Subcutaneous adipose tissue (tissue), 4 donors: Measurements from ENCODE around the gene MEIOB. TPM values are rescaled to one million over a fixed set of nuclear protein-coding genes. Genes with fewer than 3 reads are reported as not detected.

ENCODE experiments used
- total RNA-seq, 4 donors: library from RNA; depleted of rRNA; stranded (reverse); fragments of >200 nt; gene quantifications; one replicate each; pipeline ENCODE4 v1.1.0, GENCODE V29; 2016
- TF ChIP-seq, protein P1 (sequence below): fragments of 450-650 bp; IDR thresholded peaks from one replicate; pipeline ENCODE4 v1.5.1; 2016; ENCODE audit warnings: low read depth, mild to moderate bottlenecking, control low read depth, antibody characterized with exemption, moderate library complexity

Gene MEIOB, protein sequence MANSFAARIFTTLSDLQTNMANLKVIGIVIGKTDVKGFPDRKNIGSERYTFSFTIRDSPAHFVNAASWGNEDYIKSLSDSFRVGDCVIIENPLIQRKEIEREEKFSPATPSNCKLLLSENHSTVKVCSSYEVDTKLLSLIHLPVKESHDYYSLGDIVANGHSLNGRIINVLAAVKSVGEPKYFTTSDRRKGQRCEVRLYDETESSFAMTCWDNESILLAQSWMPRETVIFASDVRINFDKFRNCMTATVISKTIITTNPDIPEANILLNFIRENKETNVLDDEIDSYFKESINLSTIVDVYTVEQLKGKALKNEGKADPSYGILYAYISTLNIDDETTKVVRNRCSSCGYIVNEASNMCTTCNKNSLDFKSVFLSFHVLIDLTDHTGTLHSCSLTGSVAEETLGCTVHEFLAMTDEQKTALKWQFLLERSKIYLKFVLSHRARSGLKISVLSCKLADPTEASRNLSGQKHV
- not detected for total RNA-seq

DNA sequence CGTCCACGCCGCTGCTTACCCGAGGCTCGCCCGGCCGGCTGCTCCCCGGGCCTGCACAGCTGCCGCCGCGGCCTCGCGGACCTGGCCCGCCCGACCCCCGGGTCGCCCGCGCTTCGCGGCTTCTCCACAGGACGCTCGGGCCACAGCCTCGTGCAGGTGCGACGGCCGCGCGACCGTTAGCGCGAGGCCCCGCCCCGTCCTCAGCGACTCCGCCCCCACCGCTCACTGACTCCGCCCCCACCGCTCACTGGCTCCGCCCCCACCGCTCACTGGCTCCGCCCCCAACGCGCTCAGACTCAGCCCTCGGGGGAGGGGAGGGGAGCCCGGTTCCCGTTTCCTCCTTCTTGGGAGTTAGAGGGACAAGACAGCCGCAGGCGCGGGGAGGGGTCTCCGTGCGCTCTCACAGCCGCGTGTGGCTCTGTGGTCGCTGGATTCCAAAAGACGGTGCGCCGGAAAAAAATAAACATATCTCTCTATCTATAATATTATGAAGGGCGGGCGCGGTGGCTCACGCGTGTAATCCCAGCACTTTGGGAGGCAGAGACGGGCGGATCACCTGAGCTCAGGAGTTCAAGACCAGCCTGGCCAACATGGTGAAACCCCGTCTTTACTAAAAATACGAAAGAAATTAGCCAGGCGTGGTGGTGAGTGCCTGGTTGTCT, at the start of gene MEIOB:
Gene MEIOB, minus strand, starts transcription at position 191 of the 662 bp plus-strand sequence. CDS start 3,989 bp downstream, outside the sequence.
- TF ChIP-seq, protein P1, sequence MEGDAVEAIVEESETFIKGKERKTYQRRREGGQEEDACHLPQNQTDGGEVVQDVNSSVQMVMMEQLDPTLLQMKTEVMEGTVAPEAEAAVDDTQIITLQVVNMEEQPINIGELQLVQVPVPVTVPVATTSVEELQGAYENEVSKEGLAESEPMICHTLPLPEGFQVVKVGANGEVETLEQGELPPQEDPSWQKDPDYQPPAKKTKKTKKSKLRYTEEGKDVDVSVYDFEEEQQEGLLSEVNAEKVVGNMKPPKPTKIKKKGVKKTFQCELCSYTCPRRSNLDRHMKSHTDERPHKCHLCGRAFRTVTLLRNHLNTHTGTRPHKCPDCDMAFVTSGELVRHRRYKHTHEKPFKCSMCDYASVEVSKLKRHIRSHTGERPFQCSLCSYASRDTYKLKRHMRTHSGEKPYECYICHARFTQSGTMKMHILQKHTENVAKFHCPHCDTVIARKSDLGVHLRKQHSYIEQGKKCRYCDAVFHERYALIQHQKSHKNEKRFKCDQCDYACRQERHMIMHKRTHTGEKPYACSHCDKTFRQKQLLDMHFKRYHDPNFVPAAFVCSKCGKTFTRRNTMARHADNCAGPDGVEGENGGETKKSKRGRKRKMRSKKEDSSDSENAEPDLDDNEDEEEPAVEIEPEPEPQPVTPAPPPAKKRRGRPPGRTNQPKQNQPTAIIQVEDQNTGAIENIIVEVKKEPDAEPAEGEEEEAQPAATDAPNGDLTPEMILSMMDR, result no peak

DNA sequence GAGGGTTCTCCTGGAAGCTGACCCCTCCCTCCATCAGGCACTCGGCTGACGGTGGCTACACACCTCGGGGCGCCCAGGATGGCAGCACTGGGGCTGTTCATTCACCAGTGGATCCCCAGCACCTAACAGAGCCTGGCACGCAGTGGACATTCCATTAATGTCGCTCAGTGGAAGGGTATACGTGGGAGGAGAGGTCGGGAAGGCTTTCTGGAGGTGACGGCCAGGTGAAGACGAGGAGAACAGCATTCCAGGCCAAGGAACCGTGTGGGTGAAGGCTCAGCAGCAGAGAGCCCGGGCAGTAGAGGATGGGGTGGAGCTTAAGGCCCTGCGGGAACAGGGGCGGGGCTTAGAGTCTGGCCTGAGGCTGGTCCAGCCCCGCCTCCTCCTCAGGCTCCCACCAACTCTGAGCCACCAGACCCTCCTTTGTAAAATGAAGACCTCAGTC, 48.8 kb upstream of the MEIOB start:
- TF ChIP-seq, protein P1, result no peak

DNA sequence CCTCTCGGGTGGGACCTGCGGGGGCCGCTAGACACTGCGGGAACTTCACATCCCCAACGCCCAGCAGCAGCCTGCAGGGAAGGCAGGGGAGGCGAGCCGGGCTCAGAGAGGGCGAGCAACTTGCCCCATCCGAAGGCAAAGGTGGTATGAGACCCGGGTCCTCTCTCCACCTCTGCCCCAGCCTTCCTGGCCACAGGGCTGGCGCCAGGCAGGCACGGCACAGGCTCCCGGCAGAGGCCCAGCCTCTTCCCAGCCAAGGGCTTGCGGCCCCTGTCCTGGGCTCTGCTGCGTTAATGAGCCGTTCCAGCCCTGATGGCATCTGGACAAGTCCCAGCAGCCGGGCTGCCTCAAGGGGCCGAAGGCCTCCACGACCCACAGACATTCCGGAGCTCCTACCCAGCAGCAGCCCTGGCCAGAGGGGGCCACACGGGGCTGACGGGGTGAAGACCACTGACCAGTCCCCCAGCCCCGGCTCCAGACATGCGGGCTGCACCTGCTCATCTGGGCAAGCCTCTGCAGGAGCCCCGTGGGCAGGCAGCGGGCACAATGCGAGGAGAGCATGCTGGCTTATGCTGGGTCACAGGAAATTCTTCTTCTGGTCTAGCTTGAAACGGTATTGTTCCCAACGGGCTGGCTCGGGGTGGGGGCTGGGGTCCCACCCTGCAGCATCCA, 47.5 kb upstream of the MEIOB start:
- TF ChIP-seq, protein P1, result no peak

DNA sequence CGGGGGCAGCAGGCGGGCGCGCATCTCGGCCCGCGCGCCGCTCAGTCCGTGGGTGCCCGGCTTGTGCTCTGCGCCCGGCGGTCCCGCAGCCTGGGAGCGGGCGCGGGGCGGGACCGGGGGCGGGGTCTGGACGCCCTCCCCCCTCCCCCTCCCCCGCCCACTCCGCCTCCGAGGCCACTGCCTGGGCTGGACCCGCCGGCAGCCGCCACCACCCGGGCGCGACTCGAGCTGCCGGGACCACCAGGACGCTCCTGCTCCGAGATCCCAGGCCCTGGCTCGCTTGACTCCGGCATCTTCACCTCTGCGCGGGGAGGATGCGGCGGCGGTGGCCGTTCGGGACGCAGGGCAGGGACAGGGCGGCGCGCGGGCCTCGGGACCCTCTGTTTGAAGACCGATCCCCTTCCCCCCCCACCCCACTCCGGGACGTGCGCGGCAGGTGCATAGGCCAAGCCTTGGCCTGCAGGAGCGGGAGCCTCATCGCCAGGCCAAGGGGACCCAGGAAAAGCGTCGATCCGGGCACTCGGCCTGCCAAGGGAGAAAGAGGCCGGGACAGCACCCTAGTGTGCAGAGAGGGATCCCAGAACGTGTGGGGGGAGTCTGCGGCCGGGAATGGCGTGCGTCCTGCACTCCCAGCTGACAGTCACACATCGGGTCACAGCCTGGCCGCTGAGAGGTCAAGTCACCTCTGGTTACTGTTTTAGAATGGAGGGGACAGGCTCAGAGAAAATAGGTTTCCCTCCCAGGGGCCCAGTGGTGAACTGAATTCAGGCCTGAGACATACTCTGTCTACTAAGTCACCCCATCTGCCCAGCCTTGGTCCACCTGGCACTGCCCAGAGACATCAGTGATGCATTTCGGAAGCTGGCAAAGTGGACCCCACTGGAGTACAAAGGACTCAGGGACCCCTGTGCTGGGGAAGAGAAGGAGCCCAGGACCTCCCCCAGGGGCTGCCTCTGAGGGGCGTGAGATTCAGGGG, 46.7 kb upstream of the MEIOB start, which contains the start of gene HS3ST6:
Gene HS3ST6, minus strand, starts transcription at position 65 of the 976 bp plus-strand sequence. CDS start 92 bp downstream, outside the sequence.
- TF ChIP-seq, protein P1, result no peak

DNA sequence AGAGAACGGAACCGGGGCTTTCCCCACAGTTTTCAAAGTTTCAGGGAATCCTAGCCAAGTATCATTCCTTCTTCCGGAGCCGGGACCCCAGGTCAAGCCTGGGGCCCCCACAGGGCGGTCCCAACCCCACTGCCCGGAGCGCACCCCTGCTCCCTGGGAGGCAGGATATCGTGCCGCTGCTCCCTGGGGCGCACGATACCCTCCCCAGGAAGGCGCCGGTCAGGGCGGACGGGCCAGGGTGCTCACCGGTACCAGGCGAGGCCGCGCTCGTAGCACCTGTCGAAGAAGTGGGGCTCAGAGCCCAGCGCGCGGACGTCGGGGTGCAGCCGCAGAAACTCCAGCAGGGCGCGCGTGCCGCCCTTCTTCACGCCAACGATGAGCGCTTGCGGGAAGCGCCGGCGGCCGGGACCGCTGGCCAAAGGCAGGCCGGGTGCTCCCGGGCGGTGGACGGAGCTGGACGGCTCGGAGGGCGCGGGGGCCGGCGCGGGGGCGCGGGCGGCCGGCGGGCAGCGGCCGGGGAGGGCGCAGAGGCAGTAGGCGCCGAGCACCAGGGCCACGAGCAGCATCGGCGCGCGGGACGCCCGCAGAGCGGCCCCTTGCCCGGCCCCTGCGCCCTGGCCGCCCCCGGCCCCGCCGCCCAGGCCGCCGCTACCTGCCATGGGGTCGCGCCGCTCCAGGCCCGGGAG, 45.8 kb upstream of the MEIOB start:
- TF ChIP-seq, protein P1, result no peak

DNA sequence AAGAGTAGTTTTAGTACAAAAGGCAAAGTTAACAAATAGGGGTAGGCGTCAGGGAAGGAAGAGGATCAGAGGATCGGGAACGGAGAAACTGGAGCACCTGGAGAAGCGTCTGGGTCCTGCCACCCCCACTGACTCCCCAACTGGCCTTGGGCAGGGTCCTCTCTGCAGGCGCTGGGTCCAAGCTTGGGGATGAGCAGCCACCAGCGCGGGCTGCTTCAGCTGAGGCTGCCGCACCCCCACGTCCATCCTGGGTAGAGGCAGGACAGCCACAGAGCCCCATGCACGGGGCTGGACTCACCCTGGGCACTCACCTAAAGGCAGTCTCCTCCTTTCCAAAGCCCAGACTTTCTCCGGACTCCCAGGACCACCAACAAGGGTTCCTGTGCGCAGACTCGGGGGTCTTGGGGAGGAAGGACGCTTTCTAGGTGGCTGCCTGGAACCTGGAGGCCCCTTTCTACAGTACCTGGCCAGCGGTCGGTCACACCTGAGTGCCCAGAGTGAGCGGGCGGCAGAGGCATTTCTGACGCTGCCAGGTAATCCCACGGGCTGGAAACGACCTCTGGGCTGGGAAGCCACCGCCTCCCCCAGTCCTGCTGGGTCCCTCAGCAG, 45.2 kb upstream of the MEIOB start:
- TF ChIP-seq, protein P1, result no peak
